Motor neuron (in vitro differentiated cells): ENCODE results near the gene RPS19. TPM values are rescaled to one million over a fixed set of nuclear protein-coding genes. Genes with fewer than 3 reads are reported as not detected.

Experiments used
- ATAC-seq, 8 experiments: fragments of 200-7000 bp; cut with Tn5 transposase; replicated peaks in 6 of 8; 2 replicates each; pipeline ENCODE4 v1.8.0; 2021; ENCODE audit warnings: mild to moderate bottlenecking in 8 of 8, moderate library complexity in 8 of 8
- H3K27ac ChIP-seq, 2 donors: fragments of 250-450 bp; sonication (Bioruptor Pico); 2 replicates each; pipeline ENCODE4 v1.9.0; 2021; ENCODE audit warnings: antibody characterized with exemption in 2 of 2, mild to moderate bottlenecking in 2 of 2, moderate library complexity in 1 of 2
- H3K4me1 ChIP-seq, 2 donors: fragments of 250-450 bp; sonication (Bioruptor Pico); replicated peaks in 1 of 2; 2 replicates each; pipeline ENCODE4 v1.6.1; 2021; ENCODE audit warnings: antibody characterized with exemption in 2 of 2, mild to moderate bottlenecking in 2 of 2, moderate library complexity in 1 of 2
- H3K4me3 ChIP-seq, 5 donors: fragments of 250-450 bp; sonication (Bioruptor Pico); 2 replicates each; pipeline ENCODE4 v1.9.0; 2021; ENCODE audit warnings: antibody characterized with exemption in 5 of 5, mild to moderate bottlenecking in 5 of 5, moderate library complexity in 4 of 5
- WGBS, 10 experiments: fragments of 450-650 bp; shearing (Covaris generic); methylation state at CpG; one replicate each; pipeline ENCODE4 v1.0.0; 2022; 5-methylcytosine and 5-hydroxymethylcytosine counted together
- in situ Hi-C, 9 experiments: fragments of 400-800 bp; cut with MboI; loops; one replicate each; pipeline ENCODE4 v1.15.0; 2021; ENCODE audit warnings: low sequenced_read_pairs in 9 of 9, low pct_unique_long_range_greater_than_20kb in 2 of 9; ENCODE audit not compliant: unreplicated experiment in 9 of 9
- total RNA-seq, 8 experiments: library from RNA; unstranded; fragments of 300-600 nt; gene quantifications; 2 replicates each; pipeline versions ENCODE4 v1.2.3 to v1.2.4, GENCODE V29; 2022

Gene RPS19
- total RNA-seq = 1,000 to 10,000 TPM; 2,323 to 4,988 (median 4,056) TPM

- in situ Hi-C loops = no loop called here
- peak within 1 kb of the TSS; percentile 95 to 97 for H3K27ac ChIP-seq
- H3K4me3 ChIP-seq = peak within 1 kb of the TSS; percentile 62 to 99 (median 69)
- H3K4me1 ChIP-seq = peaks cover 10% of the 10 kb centered on the region in 2 donors
- 0 to 1% (median 0%) methylated on average over 4 to 21 of the region's 76 CpGs; no CpG with 5 or more reads in 3 of the 10 experiments for WGBS, 10 experiments
- peak; percentile 78 to 92 (median 88) for ATAC-seq
Measured at GRCh38 chr19:41859618-41860418, at the start of gene RPS19. RPS19 (plus strand) TSS chr19:41860255; CDS start chr19:41860775, 520 bp downstream.

- no peaks in the 10 kb centered on the region for H3K4me1 ChIP-seq
- no peak overlapping the region for H3K4me3 ChIP-seq
- in situ Hi-C loops = no loop called here
- 0 to 20% methylated on average over 1 of the region's 4 CpGs; no CpG with 5 or more reads in 8 of the 10 experiments for WGBS, 10 experiments
- no peak for ATAC-seq
- H3K27ac ChIP-seq = no peak overlapping the region
Measured at GRCh38 chr19:41810301-41810700, 49.8 kb upstream of the RPS19 start.

- H3K4me3 ChIP-seq = no peak overlapping the region
- ATAC-seq = no peak
- in situ Hi-C loops = no loop called here
- 20 to 60% methylated on average over 1 to 2 of the region's 3 CpGs; no CpG with 5 or more reads in 8 of the 10 experiments for WGBS, 10 experiments
- H3K27ac ChIP-seq = no peak overlapping the region
- H3K4me1 ChIP-seq = no peaks in the 10 kb centered on the region
Measured at GRCh38 chr19:41811036-41811435, 49.0 kb upstream of the RPS19 start.

- 0 to 14% (median 10%) methylated on average over 1 to 2 of the region's 3 CpGs; no CpG with 5 or more reads in 7 of the 10 experiments for WGBS, 10 experiments
- in situ Hi-C loops = no loop called here
- no peak for ATAC-seq
- no peak overlapping the region for H3K27ac ChIP-seq
- H3K4me1 ChIP-seq = no peaks in the 10 kb centered on the region
- no peak overlapping the region for H3K4me3 ChIP-seq
Measured at GRCh38 chr19:41811981-41812380, 48.1 kb upstream of the RPS19 start.

GRCh38 chr19:41813911-41814310, 46.1 kb upstream of the RPS19 start:
- in situ Hi-C loops = no loop called here
- Histone ChIP-seq H3K4me3 (no peak overlapping the region), H3K27ac (no peak overlapping the region), H3K4me1 (no peaks in the 10 kb centered on the region)
- WGBS, 10 experiments = 0 to 20% (median 3%) methylated on average over 1 to 3 of the region's 4 CpGs; no CpG with 5 or more reads in 6 of the 10 experiments
- no peak for ATAC-seq

GRCh38 chr19:41815301-41815700, 44.8 kb upstream of the RPS19 start:
- 0 to 67% (median 21%) methylated on average over 1 to 4 of the region's 4 CpGs; no CpG with 5 or more reads in 1 of the 10 experiments for WGBS, 10 experiments
- Histone ChIP-seq H3K4me1 (no peaks in the 10 kb centered on the region), H3K4me3 (no peak overlapping the region), H3K27ac (no peak overlapping the region)
- in situ Hi-C loops = no loop called here
- ATAC-seq = no peak

- 25 to 84% (median 64%) methylated on average over 1 to 2 of the region's 2 CpGs; no CpG with 5 or more reads in 2 of the 10 experiments for WGBS, 10 experiments
- ATAC-seq = no peak
- in situ Hi-C loops = no loop called here
- Histone ChIP-seq H3K4me1 (no peaks in the 10 kb centered on the region), H3K4me3 (no peak overlapping the region), H3K27ac (no peak overlapping the region)
Measured at GRCh38 chr19:41816761-41817160, 43.3 kb upstream of the RPS19 start.

- WGBS, 10 experiments = 6 to 52% (median 35%) methylated on average over 3 to 11 of the region's 12 CpGs
- peak in 4 of 8 experiments; percentile 52 to 86 (median 76) for ATAC-seq
- in situ Hi-C loops = no loop called here
- no peaks in the 10 kb centered on the region for H3K4me1 ChIP-seq
- no peak overlapping the region for H3K27ac ChIP-seq
- H3K4me3 ChIP-seq = no peak overlapping the region
Measured at GRCh38 chr19:41821003-41821735, 38.9 kb upstream of the RPS19 start.

- Histone ChIP-seq H3K27ac (no peak overlapping the region), H3K4me3 (no peak overlapping the region), H3K4me1 (no peaks in the 10 kb centered on the region)
- ATAC-seq = no peak
- in situ Hi-C loops = no loop called here
- 10 to 66% (median 50%) methylated on average over 2 to 7 of the region's 13 CpGs; no CpG with 5 or more reads in 4 of the 10 experiments for WGBS, 10 experiments
Measured at GRCh38 chr19:41837981-41838708, 21.9 kb upstream of the RPS19 start.

- 0 to 100% (median 11%) methylated on average over 1 to 2 of the region's 2 CpGs; no CpG with 5 or more reads in 4 of the 10 experiments for WGBS, 10 experiments
- ATAC-seq = no peak
- H3K4me3 ChIP-seq = no peak overlapping the region
- in situ Hi-C loops = no loop called here
- no peaks in the 10 kb centered on the region for H3K4me1 ChIP-seq
- H3K27ac ChIP-seq = no peak overlapping the region
Measured at GRCh38 chr19:41839211-41839610, 20.8 kb upstream of the RPS19 start.

- no peaks in the 10 kb centered on the region for H3K4me1 ChIP-seq
- in situ Hi-C loops = no loop called here
- H3K4me3 ChIP-seq = no peak overlapping the region
- no peak for ATAC-seq
- H3K27ac ChIP-seq = no peak overlapping the region
- 20 to 83% (median 40%) methylated on average over 1 to 4 of the region's 7 CpGs; no CpG with 5 or more reads in 1 of the 10 experiments for WGBS, 10 experiments
Measured at GRCh38 chr19:41843371-41843770, 16.7 kb upstream of the RPS19 start.

- no peaks in the 10 kb centered on the region for H3K4me1 ChIP-seq
- in situ Hi-C loops = no loop called here
- WGBS, 10 experiments = 20 to 100% (median 83%) methylated on average over 1 to 5 of the region's 30 CpGs; no CpG with 5 or more reads in 6 of the 10 experiments
- H3K27ac ChIP-seq = no peak within 1 kb of the TSS
- no peak for ATAC-seq
- H3K4me3 ChIP-seq = no peak within 1 kb of the TSS
Measured at GRCh38 chr19:41844601-41845000, 15.5 kb upstream of the RPS19 start, which contains the start of gene LYPD4. LYPD4 (minus strand) TSS chr19:41844683; CDS start chr19:41839285, 5,398 bp downstream.

- WGBS, 10 experiments = 89 to 100% (median 100%) methylated on average over 1 to 3 of the region's 3 CpGs; no CpG with 5 or more reads in 7 of the 10 experiments
- H3K4me1 ChIP-seq = no peaks in the 10 kb centered on the region
- no peak within 1 kb of the TSS for H3K27ac ChIP-seq
- in situ Hi-C loops = no loop called here
- H3K4me3 ChIP-seq = no peak within 1 kb of the TSS
- no peak for ATAC-seq
Measured at GRCh38 chr19:41845001-41845050, 15.2 kb upstream of the RPS19 start, which contains the start of gene DMRTC2. DMRTC2 (plus strand) TSS chr19:41845042; CDS start chr19:41847429, 2,387 bp downstream.
